Stimulated activated CD4-positive, alpha-beta T cell treated with anti-CD3 and anti-CD28 coated beads, Interleukin-12 subunit alpha, Interleukin-12 subunit beta, amount 100 ng/mL, for 4 hours (primary cell): ENCODE data around the gene NUTM1.

Source experiments
- DNase-seq: peaks from one replicate; pipeline ENCODE4 v3.0.0-alpha.2; 2020

The NUTM1 gene

GRCh38 chr15:34342737-34343575, at the start of gene NUTM1, which contains the start of gene NOP10:
Gene NUTM1, plus strand, starts transcription at chr15:34343315. Its CDS starts 382 bp downstream, at chr15:34343697.
Gene NOP10, minus strand, starts transcription at chr15:34343136. Its CDS starts 63 bp downstream, at chr15:34343073.
- peak; percentile 95 for DNase-seq

GRCh38 chr15:34297059-34297458, 46.1 kb upstream of the NUTM1 start:
- DNase-seq = no peak

GRCh38 chr15:34301058-34301457, 42.1 kb upstream of the NUTM1 start:
- no peak for DNase-seq

GRCh38 chr15:34304613-34305012, 38.5 kb upstream of the NUTM1 start:
- DNase-seq = no peak

- DNase-seq = no peak
Observed at GRCh38 chr15:34311563-34311962, 31.6 kb upstream of the NUTM1 start.

GRCh38 chr15:34314491-34315490, 28.3 kb upstream of the NUTM1 start:
- no peak for DNase-seq

GRCh38 chr15:34318277-34319079, 24.6 kb upstream of the NUTM1 start:
- no peak for DNase-seq

- DNase-seq = no peak
Observed at GRCh38 chr15:34323217-34323616, 19.9 kb upstream of the NUTM1 start.

- no peak for DNase-seq
Observed at GRCh38 chr15:34324933-34325332, 18.2 kb upstream of the NUTM1 start.

GRCh38 chr15:34325368-34325767, 17.7 kb upstream of the NUTM1 start:
- DNase-seq = no peak

- no peak for DNase-seq
Observed at GRCh38 chr15:34327906-34328305, 15.2 kb upstream of the NUTM1 start.

GRCh38 chr15:34329006-34329405, 14.1 kb upstream of the NUTM1 start:
- no peak for DNase-seq

- DNase-seq = no peak
Observed at GRCh38 chr15:34330279-34330678, 12.8 kb upstream of the NUTM1 start.

- no peak for DNase-seq
Observed at GRCh38 chr15:34331809-34332208, 11.3 kb upstream of the NUTM1 start.

- no peak for DNase-seq
Observed at GRCh38 chr15:34332553-34333120, 10.5 kb upstream of the NUTM1 start.

GRCh38 chr15:34334672-34335071, 8.4 kb upstream of the NUTM1 start:
- no peak for DNase-seq

GRCh38 chr15:34335176-34336032, 7.7 kb upstream of the NUTM1 start:
- no peak for DNase-seq

GRCh38 chr15:34336231-34336990, 6.7 kb upstream of the NUTM1 start:
- DNase-seq = no peak

GRCh38 chr15:34336991-34337556, 6.0 kb upstream of the NUTM1 start:
- no peak for DNase-seq
